HepG2 (cell line): Measurements from ENCODE around the gene WIZ. TPM values are rescaled to one million over a fixed set of nuclear protein-coding genes. Genes with fewer than 3 reads are reported as not detected.

Experiments used
- ATF4 ChIP-seq, 2 experiments: fragments of 450-650 bp in 1 of 2; sonication (generic) in 1 of 2; formaldehyde crosslinking; IDR thresholded peaks; 2 replicates each; pipeline versions ENCODE4 v1.5.0 to v1.8.0; 2020 to 2022; ENCODE audit warnings: mild to moderate bottlenecking in 1 of 2, missing genetic modification reagents in 1 of 2
- ELK4 ChIP-seq: sonication (generic); formaldehyde crosslinking; IDR thresholded peaks from 2 replicates; pipeline ENCODE4 v1.9.0; 2021; ENCODE audit warnings: missing genetic modification reagents, borderline replicate concordance
- FOXC1 ChIP-seq: sonication (generic); formaldehyde crosslinking; IDR thresholded peaks from 2 replicates; pipeline ENCODE4 v1.8.0; 2022; ENCODE audit warnings: mild to moderate bottlenecking, missing genetic modification reagents, borderline replicate concordance
- HNRNPLL ChIP-seq: fragments of 200-400 bp; formaldehyde crosslinking; IDR thresholded peaks from 2 replicates; pipeline ENCODE4 v1.6.1; 2017; ENCODE audit warnings: mild to moderate bottlenecking, low read depth, low read length; ENCODE audit not compliant: poor library complexity, severe bottlenecking
- HOXA7 ChIP-seq: sonication (generic); formaldehyde crosslinking; IDR thresholded peaks from 2 replicates; pipeline ENCODE4 v1.8.1; 2022; ENCODE audit warnings: mild to moderate bottlenecking, missing genetic modification reagents, moderate library complexity
- IKZF5 ChIP-seq: IDR thresholded peaks from 2 replicates; pipeline ENCODE4 v1.6.1; 2018; ENCODE audit warnings: missing genetic modification reagents, mild to moderate bottlenecking, missing compliant biosample characterization
- KAT7 ChIP-seq: IDR thresholded peaks from 2 replicates; pipeline ENCODE4 v1.6.1; 2018; ENCODE audit warnings: borderline replicate concordance, missing compliant biosample characterization
- NR2F2 ChIP-seq: IDR thresholded peaks from 2 replicates; pipeline ENCODE4 v1.6.1; 2012; ENCODE audit warnings: low read depth, inconsistent platforms, borderline replicate concordance
- RORA ChIP-seq: sonication (generic); formaldehyde crosslinking; IDR thresholded peaks from 2 replicates; pipeline ENCODE4 v1.5.0; 2020; ENCODE audit warnings: mild to moderate bottlenecking, missing genetic modification reagents, moderate library complexity
- SMAD1 ChIP-seq: sonication (generic); formaldehyde crosslinking; IDR thresholded peaks from 2 replicates; pipeline ENCODE4 v1.4.0; 2020; ENCODE audit warnings: missing genetic modification reagents, low read depth, mild to moderate bottlenecking, borderline replicate concordance
- THAP9 ChIP-seq: sonication (generic); formaldehyde crosslinking; IDR thresholded peaks from 2 replicates; pipeline ENCODE4; 2020; ENCODE audit warnings: missing genetic modification reagents, mild to moderate bottlenecking, borderline replicate concordance
- USF2 ChIP-seq, 2 experiments: sonication (generic) in 1 of 2; formaldehyde crosslinking in 1 of 2; IDR thresholded peaks; 2 replicates each; pipeline versions ENCODE4 v1.5.1 to v1.6.1; 2011 to 2020; ENCODE audit warnings: borderline replicate concordance in 1 of 2, low read depth in 1 of 2, low read length in 1 of 2, mild to moderate bottlenecking in 1 of 2, missing genetic modification reagents in 1 of 2, moderate library complexity in 1 of 2
- ZNF10 ChIP-seq: sonication (generic); formaldehyde crosslinking; IDR thresholded peaks from 2 replicates; pipeline ENCODE4 v1.4.0; 2020; ENCODE audit warnings: mild to moderate bottlenecking, low read depth, missing genetic modification reagents, borderline replicate concordance
- ZNF264 ChIP-seq: sonication (generic); formaldehyde crosslinking; IDR thresholded peaks from 2 replicates; pipeline ENCODE4 v1.4.0; 2020; ENCODE audit warnings: missing genetic modification reagents
- ZNF33B ChIP-seq: sonication (generic); formaldehyde crosslinking; IDR thresholded peaks from 2 replicates; pipeline ENCODE4 v1.5.1; 2020; ENCODE audit warnings: mild to moderate bottlenecking, missing genetic modification reagents
- ZNF766 ChIP-seq: sonication (generic); formaldehyde crosslinking; IDR thresholded peaks from 2 replicates; pipeline ENCODE4 v1.5.0; 2020; ENCODE audit warnings: missing genetic modification reagents, borderline replicate concordance
- ZNF784 ChIP-seq: sonication (generic); formaldehyde crosslinking; IDR thresholded peaks from 2 replicates; pipeline ENCODE4 v1.5.1; 2020; ENCODE audit warnings: missing genetic modification reagents, mild to moderate bottlenecking, borderline replicate concordance
- ZNF839 ChIP-seq: sonication (generic); formaldehyde crosslinking; IDR thresholded peaks from 2 replicates; pipeline ENCODE4 v1.4.0; 2020; ENCODE audit warnings: missing genetic modification reagents, mild to moderate bottlenecking, borderline replicate concordance
- polyA plus RNA-seq, 8 experiments: library from polyadenylated mRNA; depleted of rRNA in 3 of 8; stranded (reverse) in 7 of 8; unstranded in 1 of 8; fragments of >200 nt; fragmentation: Illumina TruSeq in 4 of 8; extraction: Trizol in 4 of 8; gene quantifications; 2 replicates each; pipeline versions ENCODE4 v1.2.1 to v1.2.3, GENCODE V29; 2011 to 2016; ENCODE audit warnings: low read depth in 4 of 8, missing spikeins in 1 of 8, mixed read lengths in 1 of 8; ENCODE audit not compliant: insufficient read depth in 1 of 8
- total RNA-seq, 5 experiments: library from RNA; depleted of rRNA; stranded (reverse); fragments of >200 nt; fragmentation: Illumina TruSeq; extraction: Trizol; gene quantifications; 2 replicates each; pipeline ENCODE4 v1.2.3, GENCODE V29; 2016; ENCODE audit warnings: low read depth in 1 of 5

WIZ gene
- total and polyA plus RNA-seq, 2 of the 13 experiments (the other 11 are each of a cell fraction or from before 2014, with no cell fraction given): 4.7 to 4.8 TPM

GRCh38 chr19:15379999-15380647 lies 69.6 kb downstream of the WIZ start (continued):
- TF ChIP-seq ATF4 (CRISPR knock-in tag; IDR thresholded peaks at IDR 0.05) (0 out of 4 replicates have a peak, but pooled peaks of 1 of the 2 experiments have one; percentile 10), ZNF264 (CRISPR knock-in tag) (no peak), NR2F2 (no peak; the same call in 1 of the 2 replicates), ZNF10 (CRISPR knock-in tag) (no peak), ZNF784 (CRISPR knock-in tag) (no peak), RORA (no peak), ZNF839 (no peak), SMAD1 (CRISPR knock-in tag) (0 out of 2 replicates have a peak, but pooled peaks have one; percentile 31), FOXC1 (CRISPR knock-in tag) (no peak), KAT7 (CRISPR knock-in tag) (no peak), HNRNPLL (no peak), THAP9 (no peak), ZNF33B (CRISPR knock-in tag) (no peak), ELK4 (no peak), USF2 (IDR thresholded peaks at IDR 0.05; ENCODE audit: low read depth, low read length) (no peak), USF2 (CRISPR knock-in tag; IDR thresholded peaks at IDR 0.05; ENCODE audit: borderline replicate concordance) (no peak; the same call in 1 of the 2 replicates), ZNF766 (CRISPR knock-in tag) (no peak), HOXA7 (CRISPR knock-in tag) (no peak), IKZF5 (CRISPR knock-in tag) (no peak; the same call in 1 of the 2 replicates)
